Stimulated activated CD8-positive, alpha-beta memory T cell treated with anti-CD3 and anti-CD28 coated beads, Interleukin-7, amount 100 ng/mL, for 48 hours (primary cell): ENCODE data around the gene BMP4.

ENCODE experiments used
- DNase-seq, 2 donors: peaks; one replicate each; pipeline ENCODE4 v3.0.0-alpha.2; 2020; ENCODE audit warnings: low read depth in 1 of 2; ENCODE audit errors: extremely low read depth in 1 of 2

Gene BMP4

GRCh38 chr14:53947094-53947445 lies 9.6 kb downstream of the BMP4 start:
- DNase-seq, result no peak

GRCh38 chr14:53946404-53947093 lies 10.1 kb downstream of the BMP4 start:
- no peak for DNase-seq

GRCh38 chr14:53946071-53946403 lies 10.6 kb downstream of the BMP4 start:
- DNase-seq, result no peak

- DNase-seq, result no peak
These were observed 12.9 kb downstream of the BMP4 start for GRCh38 chr14:53943751-53944083.

- DNase-seq, result no peak
These were observed 13.5 kb downstream of the BMP4 start for GRCh38 chr14:53942970-53943750.

- no peak for DNase-seq
These were observed 18.3 kb downstream of the BMP4 start for GRCh38 chr14:53938136-53938837.

- no peak for DNase-seq
These were observed 21.7 kb downstream of the BMP4 start for GRCh38 chr14:53934778-53935414.

- no peak for DNase-seq
These were observed 23.7 kb downstream of the BMP4 start for GRCh38 chr14:53932966-53933365.

GRCh38 chr14:53929871-53930715 lies 26.5 kb downstream of the BMP4 start:
- no peak for DNase-seq

- DNase-seq, result no peak
These were observed 29.5 kb downstream of the BMP4 start for GRCh38 chr14:53927171-53927570.

- no peak for DNase-seq
These were observed 31.3 kb downstream of the BMP4 start for GRCh38 chr14:53925201-53925766.

GRCh38 chr14:53924753-53925152 lies 31.9 kb downstream of the BMP4 start:
- no peak for DNase-seq

- no peak for DNase-seq
These were observed 35.6 kb downstream of the BMP4 start for GRCh38 chr14:53921027-53921426.

GRCh38 chr14:53916239-53916638 lies 40.4 kb downstream of the BMP4 start:
- DNase-seq, result no peak

GRCh38 chr14:53915364-53916014 lies 41.1 kb downstream of the BMP4 start:
- no peak for DNase-seq

GRCh38 chr14:53912021-53912420 lies 44.6 kb downstream of the BMP4 start:
- no peak for DNase-seq

GRCh38 chr14:53908416-53908815 lies 48.2 kb downstream of the BMP4 start:
- DNase-seq, result no peak

- no peak for DNase-seq
These were observed 54.3 kb downstream of the BMP4 start for GRCh38 chr14:53902307-53902706.

GRCh38 chr14:53900499-53900898 lies 56.1 kb downstream of the BMP4 start:
- DNase-seq, result no peak
